ENCODE results near the gene CEP57. TPM values are rescaled to one million over a fixed set of nuclear protein-coding genes. Genes with fewer than 3 reads are reported as not detected.
A peak's percentile ranks its signal among the peaks of the same experiment; 100 is the strongest.

The CEP57 gene
- 44.4 TPM for total RNA-seq (2013)
- polyA plus RNA-seq (10 to 100 TPM; 13.1 to 24.9 (median 14.9) TPM), polyA minus RNA-seq (9.0 and 12.4 TPM in 2 replicates), total RNA-seq (12.9 to 57.3 (median 42.8) reads per million in 11 experiments)

DNA sequence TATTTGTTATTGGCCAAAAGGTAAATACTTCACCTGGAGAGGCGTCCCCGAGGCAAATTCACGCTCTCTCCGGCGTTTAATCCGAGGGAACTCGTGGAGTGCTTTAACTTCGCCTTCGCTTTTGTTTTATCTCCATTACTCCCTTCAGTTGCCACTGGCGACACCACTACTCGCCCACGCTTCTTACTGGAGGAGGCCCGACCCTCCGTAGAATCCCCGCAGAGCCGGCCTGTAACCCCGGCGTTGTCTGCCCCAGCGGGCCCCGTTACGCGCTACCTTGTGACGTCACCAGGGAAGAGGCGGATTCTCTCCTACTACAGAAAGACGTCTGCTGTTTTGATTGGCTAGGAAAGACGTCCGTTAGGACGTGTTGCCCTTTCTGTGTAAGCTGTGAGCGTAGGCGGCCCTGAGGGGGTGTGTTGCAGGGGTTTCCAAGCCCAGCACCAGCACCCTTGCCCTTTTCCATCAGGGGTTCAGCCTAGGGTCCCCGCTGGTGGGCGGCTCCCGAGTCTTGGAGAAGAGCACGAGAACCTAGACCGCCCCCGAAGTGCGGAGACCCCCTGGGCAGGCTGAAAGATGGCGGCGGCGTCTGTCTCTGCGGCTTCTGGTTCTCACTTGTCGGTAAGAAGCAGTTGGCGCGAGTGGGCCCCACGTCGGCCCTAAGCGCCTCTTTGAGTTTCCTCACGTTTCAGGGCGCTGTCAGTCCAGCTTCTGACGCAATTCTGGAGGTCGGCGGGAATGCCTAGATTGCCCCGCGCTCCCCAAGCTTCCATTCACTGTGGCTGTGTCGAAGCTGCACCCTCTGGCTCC, at the start of gene CEP57:
Gene CEP57, plus strand, starts transcription at position 376 of the 810 bp plus-strand sequence. Its CDS starts 201 bp downstream, at position 577.
- Mint-ChIP-seq H3K4me1 (peaks cover 27% of the 10 kb centered on the region), H3K4me3 (peak within 1 kb of the TSS; percentile 99), H3K27me3 (ENCODE audit: low read depth in 3 of 3) (no peaks in the 10 kb centered on the region), H3K27ac (peak within 1 kb of the TSS; percentile 100), H3K36me3 (peaks cover 20 to 23% of the 10 kb centered on the region in 2 donors), H3K9me3 (peaks cover 0 to 1% (median 0%) of the 10 kb centered on the region in 7 donors)
- H3K36me3 ChIP-seq (replicated peaks in 1 of 2; ENCODE audit: control insufficient read depth in 1 of 2, insufficient read depth in 2 of 2, low read length in 2 of 2) = peaks cover 21 to 28% of the 10 kb centered on the region in 2 donors
- H3K9ac ChIP-seq (ENCODE audit: insufficient read depth, low read length, poor library complexity, severe bottlenecking) = peak within 1 kb of the TSS; percentile 95
- peaks cover 90% of the 10 kb centered on the region for H3K79me2 ChIP-seq (ENCODE audit: insufficient read depth, low read length)
- TF ChIP-seq CTCF (IDR thresholded peaks at IDR 0.05) = no peak
- peak; percentile 93 to 97 (median 96) for DNase-seq
- peak within 1 kb of the TSS; percentile 59 to 97 (median 77) for H3K4me3 ChIP-seq (replicated peaks in 1 of 3; ENCODE audit: low read depth in 2 of 3, low read length in 3 of 3)
- H4K20me1 ChIP-seq (ENCODE audit: insufficient read depth, low read length) = no peaks in the 10 kb centered on the region
- H3K27ac ChIP-seq (ENCODE audit: low read depth in 1 of 2, low read length in 2 of 2) = peak within 1 kb of the TSS; percentile 98 to 99
- H3K4me2 ChIP-seq (replicated peaks; ENCODE audit: extremely low read depth, low read length, poor library complexity, severe bottlenecking) = peak within 1 kb of the TSS; percentile 94
- H3K4me1 ChIP-seq (ENCODE audit: control insufficient read depth in 1 of 2, insufficient read depth in 2 of 2, low read length in 2 of 2) = peaks cover 16 to 28% of the 10 kb centered on the region in 2 donors
- H3K9me3 ChIP-seq (replicated peaks in 1 of 2; ENCODE audit: control insufficient read depth in 1 of 2, insufficient read depth in 1 of 2, low read length in 2 of 2) = no peaks in the 10 kb centered on the region
- peak within 1 kb of the TSS; percentile 99 for H2AFZ ChIP-seq (ENCODE audit: insufficient read depth, low read depth, low read length, poor library complexity, severe bottlenecking)
- intact Hi-C loops (cut with micrococcal nuclease) = no loop called here
- WGBS (ENCODE audit: insufficient coverage) = 0% methylated on average over 43 of the region's 55 CpGs
- H3K27me3 ChIP-seq (ENCODE audit: control insufficient read depth in 2 of 2, insufficient read depth in 2 of 2, low read length in 2 of 2) = no peaks in the 10 kb centered on the region

DNA sequence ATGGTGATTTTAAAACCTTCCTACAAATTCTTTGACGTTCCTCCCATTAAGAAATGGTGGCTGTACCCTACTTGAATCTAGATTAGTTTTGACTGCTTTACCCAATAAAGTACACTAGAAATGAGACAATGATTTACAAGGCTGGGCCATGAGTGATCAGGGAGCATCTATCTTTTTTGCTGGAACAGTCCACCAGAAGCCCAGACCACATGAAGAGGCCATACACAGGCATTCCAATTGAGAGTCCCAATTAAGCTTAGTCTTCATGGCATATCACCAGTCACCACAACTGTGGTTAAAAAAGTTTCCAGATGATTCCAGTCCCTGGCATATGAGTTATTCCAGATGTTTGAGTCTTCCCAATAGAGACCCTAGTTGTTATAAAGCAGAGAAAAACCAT, 40.2 kb upstream of the CEP57 start:
- no CpG with 5 or more reads among the region's 1 CpG for WGBS (ENCODE audit: insufficient coverage)
- Histone ChIP-seq H3K4me1 (ENCODE audit: control insufficient read depth in 1 of 2, insufficient read depth in 2 of 2, low read length in 2 of 2) (no peaks in the 10 kb centered on the region), H3K79me2 (ENCODE audit: insufficient read depth, low read length) (no peaks in the 10 kb centered on the region), H3K4me3 (replicated peaks in 1 of 3; ENCODE audit: low read depth in 2 of 3, low read length in 3 of 3) (no peak overlapping the region), H3K36me3 (replicated peaks in 1 of 2; ENCODE audit: control insufficient read depth in 1 of 2, insufficient read depth in 2 of 2, low read length in 2 of 2) (no peaks in the 10 kb centered on the region), H4K20me1 (ENCODE audit: insufficient read depth, low read length) (no peaks in the 10 kb centered on the region), H2AFZ (ENCODE audit: insufficient read depth, low read depth, low read length, poor library complexity, severe bottlenecking) (no peak overlapping the region), H3K9me3 (replicated peaks in 1 of 2; ENCODE audit: control insufficient read depth in 1 of 2, insufficient read depth in 1 of 2, low read length in 2 of 2) (no peaks in the 10 kb centered on the region), H3K9ac (ENCODE audit: insufficient read depth, low read length, poor library complexity, severe bottlenecking) (no peak overlapping the region), H3K27me3 (ENCODE audit: control insufficient read depth in 2 of 2, insufficient read depth in 2 of 2, low read length in 2 of 2) (no peaks in the 10 kb centered on the region), H3K27ac (ENCODE audit: low read depth in 1 of 2, low read length in 2 of 2) (no peak overlapping the region), H3K4me2 (replicated peaks; ENCODE audit: extremely low read depth, low read length, poor library complexity, severe bottlenecking) (no peak overlapping the region)
- H3K9me3 Mint-ChIP-seq = peaks cover 0 to 3% (median 0%) of the 10 kb centered on the region in 7 donors
- H3K27me3 Mint-ChIP-seq (ENCODE audit: low read depth in 3 of 3) = peaks cover 0 to 3% (median 1%) of the 10 kb centered on the region in 3 donors
- no peaks in the 10 kb centered on the region for H3K36me3 Mint-ChIP-seq
- H3K4me3 Mint-ChIP-seq = no peak overlapping the region
- TF ChIP-seq CTCF (IDR thresholded peaks at IDR 0.05) = no peak
- intact Hi-C loops (cut with micrococcal nuclease) = no loop called here
- no peak for DNase-seq
- H3K27ac Mint-ChIP-seq = no peak overlapping the region
- H3K4me1 Mint-ChIP-seq = no peaks in the 10 kb centered on the region

Measured in CD14-positive monocyte (primary cell).